Measurements from ENCODE around the gene HAUS6. TPM values are rescaled to one million over a fixed set of nuclear protein-coding genes. Genes with fewer than 3 reads are reported as not detected.
"Not testable (repeated sequence)": the region's sequence is repeated elsewhere in the genome, so short reads cannot be mapped to it uniquely, and the experiment has no call there.

HAUS6 gene
- 26.5 TPM for polyA plus RNA-seq (2012; ENCODE audit: insufficient read depth, insufficient read length)

- peak; percentile 97 for DNase-seq (ENCODE audit: low read depth, low spot score)
These were observed at the start of gene HAUS6 for GRCh38 chr9:19102631-19103345. TSS of gene HAUS6 (minus strand) at chr9:19102904. CDS start at chr9:19102651, 253 bp downstream.

GRCh38 chr9:19152160-19152498, 49.4 kb upstream of the HAUS6 start:
- DNase-seq (ENCODE audit: low read depth, low spot score); H3K4me3 ChIP-seq (ENCODE audit: low read length): not testable (repeated sequence)

More at GRCh38 chr9:19102631-19103345, at the start of gene HAUS6:
- H3K4me3 ChIP-seq (ENCODE audit: low read length) = peak within 1 kb of the TSS; percentile 75

- H3K4me3 ChIP-seq (ENCODE audit: low read length) = no peak overlapping the region
- no peak for DNase-seq (ENCODE audit: low read depth, low spot score)
These were observed 48.9 kb upstream of the HAUS6 start for GRCh38 chr9:19151425-19152159.

GRCh38 chr9:19149230-19149629, 46.5 kb upstream of the HAUS6 start:
- DNase-seq (ENCODE audit: low read depth, low spot score) = no peak
- H3K4me3 ChIP-seq (ENCODE audit: low read length) = no peak overlapping the region

GRCh38 chr9:19148187-19148586, 45.5 kb upstream of the HAUS6 start:
- no peak overlapping the region for H3K4me3 ChIP-seq (ENCODE audit: low read length)
- DNase-seq (ENCODE audit: low read depth, low spot score) = no peak

- no peak for DNase-seq (ENCODE audit: low read depth, low spot score)
- no peak overlapping the region for H3K4me3 ChIP-seq (ENCODE audit: low read length)
These were observed 43.8 kb upstream of the HAUS6 start for GRCh38 chr9:19146441-19147024.

- DNase-seq (ENCODE audit: low read depth, low spot score) = no peak
- H3K4me3 ChIP-seq (ENCODE audit: low read length) = no peak overlapping the region
These were observed 43.2 kb upstream of the HAUS6 start for GRCh38 chr9:19145881-19146280.

- DNase-seq (ENCODE audit: low read depth, low spot score) = no peak
- no peak overlapping the region for H3K4me3 ChIP-seq (ENCODE audit: low read length)
These were observed 37.6 kb upstream of the HAUS6 start for GRCh38 chr9:19140259-19140658.

GRCh38 chr9:19138084-19138483, 35.4 kb upstream of the HAUS6 start:
- DNase-seq (ENCODE audit: low read depth, low spot score) = peak; percentile 18

GRCh38 chr9:19137282-19137681, 34.6 kb upstream of the HAUS6 start:
- H3K4me3 ChIP-seq (ENCODE audit: low read length) = no peak overlapping the region
- DNase-seq (ENCODE audit: low read depth, low spot score) = no peak

More at GRCh38 chr9:19138084-19138483, 35.4 kb upstream of the HAUS6 start:
- H3K4me3 ChIP-seq (ENCODE audit: low read length) = no peak overlapping the region

GRCh38 chr9:19136129-19136528, 33.4 kb upstream of the HAUS6 start:
- DNase-seq (ENCODE audit: low read depth, low spot score) = no peak
- no peak overlapping the region for H3K4me3 ChIP-seq (ENCODE audit: low read length)

GRCh38 chr9:19133549-19134345, 31.0 kb upstream of the HAUS6 start:
- no peak overlapping the region for H3K4me3 ChIP-seq (ENCODE audit: low read length)
- no peak for DNase-seq (ENCODE audit: low read depth, low spot score)

GRCh38 chr9:19130436-19130835, 27.7 kb upstream of the HAUS6 start:
- no peak for DNase-seq (ENCODE audit: low read depth, low spot score)
- H3K4me3 ChIP-seq (ENCODE audit: low read length) = no peak overlapping the region

- DNase-seq (ENCODE audit: low read depth, low spot score) = no peak
- H3K4me3 ChIP-seq (ENCODE audit: low read length) = no peak overlapping the region
These were observed 25.3 kb upstream of the HAUS6 start for GRCh38 chr9:19127871-19128500.

GRCh38 chr9:19124430-19124793, 21.7 kb upstream of the HAUS6 start:
- no peak overlapping the region for H3K4me3 ChIP-seq (ENCODE audit: low read length)

GRCh38 chr9:19122490-19123042, 19.9 kb upstream of the HAUS6 start:
- no peak overlapping the region for H3K4me3 ChIP-seq (ENCODE audit: low read length)
- DNase-seq (ENCODE audit: low read depth, low spot score) = no peak

More at GRCh38 chr9:19124430-19124793, 21.7 kb upstream of the HAUS6 start:
- no peak for DNase-seq (ENCODE audit: low read depth, low spot score)

GRCh38 chr9:19120877-19121276, 18.2 kb upstream of the HAUS6 start:
- no peak overlapping the region for H3K4me3 ChIP-seq (ENCODE audit: low read length)
- DNase-seq (ENCODE audit: low read depth, low spot score) = no peak

- no peak overlapping the region for H3K4me3 ChIP-seq (ENCODE audit: low read length)
- DNase-seq (ENCODE audit: low read depth, low spot score) = no peak
These were observed 17.2 kb upstream of the HAUS6 start for GRCh38 chr9:19119801-19120440.
